Tibial nerve (tissue), 4 donors: ENCODE measurements around the gene JAML.
A peak's percentile ranks its signal among the peaks of the same experiment; 100 is the strongest.

Experiments
- CTCF ChIP-seq, 5 experiments: fragments of 200-600 bp in 3 of 5; fragments of 450-650 bp in 2 of 5; sonication (generic) in 3 of 5; IDR thresholded peaks; one replicate each; pipeline ENCODE4 v1.5.1; 2016 to 2019; ENCODE audit warnings: antibody characterized with exemption in 5 of 5, mild to moderate bottlenecking in 3 of 5, moderate library complexity in 2 of 5
- EP300 ChIP-seq, 2 donors: sonication (generic); formaldehyde crosslinking; IDR thresholded peaks; one replicate each; pipeline ENCODE4 v1.6.1; 2017; ENCODE audit warnings: antibody characterized with exemption in 2 of 2, mild to moderate bottlenecking in 1 of 2

GRCh38 chr11:118194835-118195627 lies 29.8 kb downstream of the JAML start:
- TF ChIP-seq CTCF (IDR thresholded peaks at IDR 0.05) (no peak), EP300 (IDR thresholded peaks at IDR 0.05) (peak in 1 of 2 donors; percentile 62)
